ELR (cell line): ENCODE data around the gene RIMS1.
"Not testable (repeated sequence)": the region's sequence is repeated elsewhere in the genome, so short reads cannot be mapped to it uniquely, and the experiment has no call there.

Experiments used
- DNase-seq: peaks from one replicate; pipeline ENCODE4 v3.0.0-alpha.2; 2015; ENCODE audit warnings: low read depth

Gene RIMS1

GRCh38 chr6:72335203-72335602 lies 448.9 kb downstream of the RIMS1 start:
- not testable (repeated sequence) for DNase-seq

GRCh38 chr6:72348926-72349325 lies 462.6 kb downstream of the RIMS1 start:
- DNase-seq, result peak; percentile 73

- DNase-seq, result no peak
Observed at GRCh38 chr6:72350296-72350881, 464.0 kb downstream of the RIMS1 start.

- peak; percentile 98 for DNase-seq
Observed at GRCh38 chr6:72363844-72364740, 477.7 kb downstream of the RIMS1 start.

DNA sequence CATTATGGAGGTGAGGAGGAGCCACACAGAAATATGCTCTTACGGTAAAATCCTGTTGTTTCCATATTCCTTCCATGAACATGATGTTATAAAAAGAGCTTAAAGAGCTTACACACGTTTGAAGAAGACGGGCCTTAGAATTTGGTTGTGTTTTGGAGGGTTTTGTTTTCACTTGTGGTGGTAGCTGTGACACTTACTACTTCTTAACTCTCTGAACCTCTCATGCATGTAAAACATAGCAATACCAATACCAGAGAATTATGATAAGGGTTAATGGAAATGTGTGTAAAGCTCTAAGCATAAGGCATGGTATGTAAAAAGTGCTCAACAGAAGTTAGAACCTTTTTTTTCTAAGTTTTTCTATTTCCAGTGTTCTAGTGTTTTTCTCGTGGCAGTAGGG lies 479.4 kb downstream of the RIMS1 start:
- no peak for DNase-seq

DNA sequence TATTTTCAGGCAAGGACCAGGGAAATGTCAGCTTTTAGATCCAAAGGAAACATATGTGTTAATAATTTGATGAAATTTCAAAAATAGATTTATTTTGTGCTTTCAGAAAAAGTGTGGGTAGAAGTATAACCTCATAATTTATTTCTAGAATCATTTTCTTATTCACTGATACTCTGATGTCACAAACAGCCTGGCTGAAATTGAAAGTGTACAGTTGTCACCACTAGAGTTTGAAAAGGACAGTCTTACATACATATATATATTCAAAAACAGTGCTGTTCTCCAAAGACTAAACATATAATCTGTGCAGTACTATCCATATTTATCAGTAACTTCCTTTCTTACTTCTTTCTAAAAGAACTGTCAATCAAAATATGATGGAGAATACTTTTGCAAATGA lies 481.1 kb downstream of the RIMS1 start:
- no peak for DNase-seq

DNA sequence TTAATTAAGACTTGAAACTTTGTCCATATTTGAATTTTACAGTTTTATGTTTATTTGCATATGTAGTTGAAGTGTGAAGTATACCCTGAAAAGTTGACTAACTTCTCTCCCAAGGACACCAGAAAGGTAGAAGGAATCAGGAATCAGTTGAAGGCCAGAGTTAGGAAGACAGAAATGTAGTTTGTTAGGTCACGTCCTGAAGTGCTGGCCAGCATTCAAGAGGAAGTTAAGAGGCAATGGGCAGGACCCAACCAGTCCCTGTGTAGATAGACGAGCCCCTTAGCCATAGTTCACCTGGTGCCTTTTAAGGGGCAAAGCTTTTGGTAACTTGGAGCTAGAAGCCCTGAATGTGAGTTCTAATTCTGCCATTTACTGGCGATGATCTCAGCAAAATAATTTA lies 485.1 kb downstream of the RIMS1 start:
- DNase-seq, result no peak

DNA sequence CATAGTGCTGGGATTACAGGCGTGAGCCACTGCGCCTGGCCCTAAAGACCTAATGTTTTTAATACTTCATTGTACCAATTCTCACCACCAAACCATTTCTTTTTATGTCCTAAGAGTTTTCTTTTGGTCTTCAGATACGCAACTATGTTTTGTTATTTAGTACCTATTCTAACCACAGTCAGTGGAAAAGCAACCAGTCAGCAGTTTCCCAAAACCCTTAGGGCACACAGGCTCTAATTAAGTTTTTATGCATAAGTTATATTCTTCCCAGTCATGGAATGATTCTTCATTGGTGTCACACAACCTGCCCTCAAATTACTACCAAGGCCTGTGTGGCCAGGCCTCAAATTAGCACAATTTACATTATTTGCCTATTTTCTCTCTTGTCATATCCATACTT lies 487.8 kb downstream of the RIMS1 start:
- DNase-seq, result no peak

DNA sequence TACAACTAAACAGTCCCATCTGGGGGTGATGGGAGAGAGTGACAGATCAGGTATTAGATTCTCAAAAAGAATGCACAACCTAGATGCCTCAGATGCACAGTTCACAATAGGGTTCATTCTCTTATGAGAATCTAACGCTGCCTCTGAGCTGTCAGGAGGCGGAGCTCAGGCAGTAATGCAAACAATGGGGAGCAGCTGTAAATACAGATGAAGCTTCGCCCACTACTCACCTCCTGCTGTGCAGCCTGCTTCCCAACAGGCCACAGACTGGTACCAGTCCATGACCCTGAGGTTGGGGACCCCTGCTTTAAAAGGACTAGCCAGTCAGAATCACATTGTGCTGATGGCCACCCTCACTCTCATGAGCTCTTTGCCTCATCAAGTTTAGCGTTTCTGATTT lies 488.5 kb downstream of the RIMS1 start:
- peak; percentile 4 for DNase-seq

DNA sequence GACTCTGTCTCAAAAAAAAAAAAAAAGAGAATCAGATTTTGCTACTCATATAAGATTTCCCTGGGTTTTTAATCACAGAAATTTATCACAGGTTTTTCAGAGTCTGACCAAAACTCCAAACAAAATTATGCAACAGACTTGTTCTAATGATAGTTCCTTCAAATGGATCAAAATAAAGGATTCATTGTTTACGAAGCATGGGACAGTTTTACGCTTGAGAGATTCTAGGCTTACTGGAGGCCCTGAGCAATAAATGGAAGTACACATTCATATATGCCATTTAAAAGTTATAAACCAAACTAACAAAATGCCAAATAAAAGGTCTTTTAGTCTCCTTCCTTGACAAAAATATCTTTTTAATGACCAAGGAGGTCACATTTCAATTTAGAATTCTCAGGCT lies 490.4 kb downstream of the RIMS1 start:
- no peak for DNase-seq

DNA sequence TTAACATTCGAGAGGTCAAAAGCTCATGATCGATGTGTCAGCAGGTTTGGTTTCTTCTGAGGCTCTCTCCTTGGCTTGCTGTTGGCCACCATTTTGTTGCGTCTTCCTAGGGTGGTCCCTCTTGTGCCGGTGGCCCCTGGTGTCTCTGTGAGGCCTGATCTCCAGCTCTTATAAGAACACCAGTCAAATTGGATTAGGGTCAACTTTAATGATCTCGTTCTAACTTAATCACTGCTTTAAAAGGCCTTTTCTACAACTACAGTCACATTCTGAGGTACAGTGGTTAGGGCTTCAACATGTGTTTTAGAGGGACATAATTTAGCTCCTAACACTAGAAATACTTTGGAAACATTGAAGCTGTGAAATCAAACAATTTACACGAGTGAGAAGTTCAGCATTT lies 494.7 kb downstream of the RIMS1 start:
- no peak for DNase-seq

DNA sequence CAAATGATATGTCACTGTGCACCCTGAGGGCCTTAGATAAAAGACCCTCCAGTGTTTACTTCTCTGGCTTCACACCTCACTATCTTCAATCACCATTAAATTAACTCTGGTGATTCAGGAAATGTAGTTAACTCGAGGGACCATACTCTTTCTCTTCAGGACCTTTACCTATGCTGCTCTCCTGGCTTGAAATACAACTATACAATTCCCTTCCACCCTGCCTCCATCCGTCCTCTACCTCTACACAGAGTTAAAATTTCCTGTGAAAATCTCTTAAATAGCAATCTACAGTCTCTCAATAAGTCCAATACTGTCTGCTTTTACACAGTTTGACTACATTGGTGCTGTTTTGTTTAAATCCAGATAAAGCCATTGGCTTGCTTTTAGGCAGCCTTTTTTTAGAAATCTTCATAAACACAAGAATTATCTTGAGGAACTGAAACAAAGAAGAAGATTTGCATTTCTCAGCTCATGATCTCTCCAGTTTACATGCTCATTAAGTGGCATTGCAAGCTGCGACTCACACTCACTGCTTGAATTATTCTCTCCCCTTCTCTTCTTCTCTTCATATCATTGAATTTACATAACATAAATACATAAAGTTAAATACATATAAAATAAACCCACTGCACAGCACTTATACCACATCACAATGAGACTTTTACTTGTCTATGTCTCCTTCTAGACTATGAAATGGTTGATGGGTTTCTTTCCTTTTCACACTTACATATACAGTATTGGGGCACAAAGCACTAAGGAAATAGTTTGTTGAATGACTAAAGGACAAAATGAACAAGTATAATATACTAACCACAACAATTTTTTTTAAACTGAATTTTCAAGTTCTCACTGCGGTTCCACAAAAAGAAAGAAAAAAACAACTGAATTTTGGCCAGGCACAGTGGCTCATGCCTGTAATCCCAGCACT lies 496.5 kb downstream of the RIMS1 start:
- DNase-seq, result no peak

DNA sequence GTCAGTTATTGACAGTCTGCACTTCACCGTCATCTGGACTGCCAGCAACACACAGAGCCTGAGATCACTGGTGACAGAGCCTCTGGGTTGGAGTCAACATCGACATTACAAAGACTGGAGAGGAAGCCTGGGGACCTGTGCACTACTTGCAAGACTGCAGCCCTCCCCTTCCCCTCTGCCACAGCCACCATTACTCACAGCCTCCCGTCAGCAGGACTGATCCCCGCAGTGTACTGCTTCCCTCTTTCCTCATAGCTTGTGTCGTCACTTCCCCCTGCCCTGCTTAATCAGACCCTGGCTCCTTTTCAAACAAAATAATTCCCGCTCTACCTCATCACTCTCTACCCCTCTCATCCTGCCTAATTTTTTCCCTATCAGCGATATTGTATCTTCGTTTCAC lies 500.0 kb downstream of the RIMS1 start:
- DNase-seq, result peak; percentile 3

DNA sequence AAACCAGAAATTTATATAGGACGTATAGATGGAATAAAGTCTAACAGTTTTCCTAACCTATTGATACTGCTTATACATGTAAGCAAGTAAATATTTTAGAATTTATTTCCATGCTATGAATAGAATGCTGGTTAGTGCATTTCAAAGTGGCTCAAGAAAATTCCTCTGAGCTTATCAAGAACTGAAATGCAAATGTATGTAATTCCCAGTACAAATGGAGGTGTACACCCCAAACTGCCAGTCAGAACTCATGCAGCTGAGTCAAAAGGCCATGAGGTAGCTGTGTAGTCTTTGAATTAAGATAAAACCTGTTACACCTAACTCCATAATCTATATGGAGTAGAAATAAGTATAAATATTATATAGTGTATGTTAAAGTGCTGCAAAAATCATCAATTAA lies 503.3 kb downstream of the RIMS1 start:
- DNase-seq, result no peak

- no peak for DNase-seq
Observed at GRCh38 chr6:72390548-72390947, 504.2 kb downstream of the RIMS1 start.

GRCh38 chr6:72401865-72402264 lies 515.5 kb downstream of the RIMS1 start:
- DNase-seq, result no peak

DNA sequence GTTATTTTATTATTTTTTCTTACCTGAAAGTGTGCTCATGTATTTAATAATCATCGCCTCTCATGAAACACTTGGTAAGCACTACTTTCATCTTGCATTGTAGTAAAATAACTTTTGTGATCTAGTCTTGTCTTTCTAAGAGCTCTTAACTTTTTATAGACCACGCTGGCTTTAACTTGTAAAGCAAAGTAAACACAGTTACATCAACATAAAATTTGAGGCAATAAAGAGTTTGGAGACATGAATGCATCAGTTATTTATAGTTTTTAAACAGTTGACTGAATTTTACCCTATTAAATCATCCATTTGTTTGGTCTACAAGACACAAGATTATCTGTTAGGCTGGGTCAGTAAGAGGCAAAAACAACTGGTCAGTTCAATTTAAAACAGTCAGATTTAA lies 517.1 kb downstream of the RIMS1 start:
- DNase-seq, result no peak

DNA sequence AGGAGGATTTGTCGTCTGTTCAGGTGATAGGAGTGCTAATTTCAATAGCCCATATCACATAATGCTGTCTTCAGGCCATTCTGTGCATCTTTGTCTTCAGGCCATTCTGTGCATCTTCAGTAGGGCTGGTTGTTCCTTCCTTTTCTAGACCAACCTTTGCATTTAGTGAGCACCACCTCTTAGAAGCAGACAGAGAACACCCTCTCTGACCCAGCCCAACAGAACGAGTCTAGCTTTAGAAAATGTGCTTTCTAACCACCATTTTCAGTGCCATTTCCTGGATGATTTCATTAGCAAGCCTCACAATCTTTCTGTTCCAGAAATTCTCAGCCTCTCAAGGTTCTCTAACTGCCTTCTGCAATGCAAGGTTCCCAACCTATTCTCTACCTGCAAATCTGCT lies 520.2 kb downstream of the RIMS1 start:
- DNase-seq, result no peak

DNA sequence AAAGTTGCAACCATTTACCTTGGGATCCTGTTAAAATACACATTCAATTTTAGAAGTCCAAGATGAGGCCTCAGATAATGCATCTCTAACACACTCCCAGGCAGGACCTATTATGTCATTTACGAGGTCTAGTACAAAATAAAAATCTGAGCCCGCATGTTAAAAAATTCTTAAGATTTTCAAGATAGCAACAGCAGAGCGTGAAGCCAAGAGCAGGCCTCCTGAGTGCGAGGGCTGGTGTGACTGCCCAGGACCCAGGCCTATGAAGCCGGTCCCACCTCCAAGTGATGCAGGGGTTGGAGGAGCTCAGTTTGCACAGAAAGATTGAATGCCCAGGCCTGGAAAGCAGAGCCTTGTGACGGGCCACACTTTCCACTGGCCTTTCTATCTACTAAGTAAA lies 524.4 kb downstream of the RIMS1 start:
- no peak for DNase-seq

- peak; percentile 81 for DNase-seq
Observed at GRCh38 chr6:72411872-72412708, 525.7 kb downstream of the RIMS1 start.

- no peak for DNase-seq
Observed at GRCh38 chr6:72412709-72413044, 526.3 kb downstream of the RIMS1 start.

GRCh38 chr6:72413884-72414283 lies 527.5 kb downstream of the RIMS1 start:
- peak; percentile 48 for DNase-seq
